ENCODE measurements around the gene CASZ1. TPM values are rescaled to one million over a fixed set of nuclear protein-coding genes. Genes with fewer than 3 reads are reported as not detected.

Gene CASZ1
- total RNA-seq, 2 donors from 2014 or later, result 18.4 to 21.5 TPM

GRCh38 chr1:10674700-10675609 is 121.5 kb downstream of the CASZ1 start:
- DNase-seq (ENCODE audit: low spot score), result no peak

GRCh38 chr1:10674222-10674621 is 122.2 kb downstream of the CASZ1 start:
- intact Hi-C loops (cut with DNase I), result loop anchor here in 1 of 2 donors (5.0 kb wide), 1 partner anchor 703 kb away; no protein-coding TSS in a partner anchor

More at GRCh38 chr1:10674700-10675609, 121.5 kb downstream of the CASZ1 start:
- intact Hi-C loops (cut with DNase I), result loop anchor here in 1 of 2 donors (5.0 kb wide), 1 partner anchor 702 kb away; no protein-coding TSS in a partner anchor

GRCh38 chr1:10673109-10673711 is 123.2 kb downstream of the CASZ1 start:
- intact Hi-C loops (cut with DNase I), result loop anchor here in 1 of 2 donors (5.0 kb wide), 1 partner anchor 704 kb away; no protein-coding TSS in a partner anchor
- no peak for DNase-seq (ENCODE audit: low spot score)

More at GRCh38 chr1:10674222-10674621, 122.2 kb downstream of the CASZ1 start:
- DNase-seq (ENCODE audit: low spot score), result no peak

GRCh38 chr1:10672343-10673050 is 123.9 kb downstream of the CASZ1 start:
- no peak for DNase-seq (ENCODE audit: low spot score)

GRCh38 chr1:10671622-10672342 is 124.7 kb downstream of the CASZ1 start:
- intact Hi-C loops (cut with DNase I), result loop anchor here in 1 of 2 donors (5.0 kb wide), 1 partner anchor 706 kb away; no protein-coding TSS in a partner anchor
- no peak for DNase-seq (ENCODE audit: low spot score)

More at GRCh38 chr1:10672343-10673050, 123.9 kb downstream of the CASZ1 start:
- intact Hi-C loops (cut with DNase I), result loop anchor here in 1 of 2 donors (5.0 kb wide), 1 partner anchor 705 kb away; no protein-coding TSS in a partner anchor

- intact Hi-C loops (cut with DNase I), result loop anchor here in 1 of 2 donors (5.0 kb wide), 1 partner anchor 706 kb away; no protein-coding TSS in a partner anchor
These were observed 125.4 kb downstream of the CASZ1 start for GRCh38 chr1:10671090-10671489.

GRCh38 chr1:10670190-10670589 is 126.3 kb downstream of the CASZ1 start:
- intact Hi-C loops (cut with DNase I), result loop anchor here in 1 of 2 donors (5.0 kb wide), 1 partner anchor 707 kb away; no protein-coding TSS in a partner anchor

More at GRCh38 chr1:10671090-10671489, 125.4 kb downstream of the CASZ1 start:
- DNase-seq (ENCODE audit: low spot score), result no peak

GRCh38 chr1:10669570-10669969 is 126.9 kb downstream of the CASZ1 start:
- no peak for DNase-seq (ENCODE audit: low spot score)
- intact Hi-C loops (cut with DNase I), result no loop called here

More at GRCh38 chr1:10670190-10670589, 126.3 kb downstream of the CASZ1 start:
- no peak for DNase-seq (ENCODE audit: low spot score)

- no peak for DNase-seq (ENCODE audit: low spot score)
- intact Hi-C loops (cut with DNase I), result no loop called here
These were observed 128.3 kb downstream of the CASZ1 start for GRCh38 chr1:10667861-10668761.

- intact Hi-C loops (cut with DNase I), result no loop called here
- DNase-seq (ENCODE audit: low spot score), result no peak
These were observed 130.3 kb downstream of the CASZ1 start for GRCh38 chr1:10665930-10666850.

GRCh38 chr1:10665226-10665625 is 131.2 kb downstream of the CASZ1 start:
- DNase-seq (ENCODE audit: low spot score), result no peak
- intact Hi-C loops (cut with DNase I), result no loop called here

GRCh38 chr1:10664251-10664650 is 132.2 kb downstream of the CASZ1 start:
- no peak for DNase-seq (ENCODE audit: low spot score)
- intact Hi-C loops (cut with DNase I), result no loop called here

GRCh38 chr1:10663678-10664035 is 132.8 kb downstream of the CASZ1 start:
- intact Hi-C loops (cut with DNase I), result no loop called here
- DNase-seq (ENCODE audit: low spot score), result no peak

GRCh38 chr1:10662824-10663677 is 133.4 kb downstream of the CASZ1 start:
- no peak for DNase-seq (ENCODE audit: low spot score)
- intact Hi-C loops (cut with DNase I), result no loop called here

GRCh38 chr1:10662090-10662688 is 134.3 kb downstream of the CASZ1 start:
- intact Hi-C loops (cut with DNase I), result no loop called here
- no peak for DNase-seq (ENCODE audit: low spot score)

All from posterior vena cava (tissue), 2 donors.